K562 (cell line): ENCODE data around the gene SPTLC2. TPM values are rescaled to one million over a fixed set of nuclear protein-coding genes. Genes with fewer than 3 reads are reported as not detected.
A peak's percentile ranks its signal among the peaks of the same experiment; 100 is the strongest.

Source experiments
- DACH1 ChIP-seq: fragments of 450-650 bp; IDR thresholded peaks from 2 replicates; pipeline ENCODE4 v1.6.1; 2018; ENCODE audit not compliant: partially characterized antibody
- GATAD2A ChIP-seq: fragments of 450-650 bp; IDR thresholded peaks from 2 replicates; pipeline ENCODE4 v1.6.1; 2017
- HEY1 ChIP-seq: fragments of 250-450 bp; sonication (Bioruptor Pico); IDR thresholded peaks from 2 replicates; pipeline ENCODE4 v1.5.0; 2020; ENCODE audit warnings: mild to moderate bottlenecking, moderate library complexity, borderline replicate concordance
- NFIC ChIP-seq: fragments of 450-650 bp; IDR thresholded peaks from 2 replicates; pipeline ENCODE4 v1.6.1; 2017; ENCODE audit warnings: mild to moderate bottlenecking, inconsistent platforms
- OTX1 ChIP-seq: fragments of 450-650 bp; formaldehyde crosslinking; IDR thresholded peaks from 2 replicates; pipeline ENCODE4 v1.4.0; 2022; ENCODE audit warnings: mild to moderate bottlenecking
- PHF8 ChIP-seq: fragments of 200-600 bp; sonication (generic); IDR thresholded peaks from 2 replicates; pipeline ENCODE4 v1.6.1; 2012; ENCODE audit warnings: mixed run types, mild to moderate bottlenecking, inconsistent platforms, low read length, moderate library complexity, borderline replicate concordance
- PHTF2 ChIP-seq: fragments of 250-450 bp; sonication (Bioruptor Pico); IDR thresholded peaks from 2 replicates; pipeline ENCODE4 v1.5.0; 2021; ENCODE audit warnings: mild to moderate bottlenecking
- PKNOX1 ChIP-seq: fragments of 450-650 bp; IDR thresholded peaks from 2 replicates; pipeline ENCODE4 v1.6.1; 2016
- POLR2AphosphoS5 ChIP-seq: IDR thresholded peaks from 2 replicates; pipeline ENCODE4 v1.6.1; 2011; ENCODE audit warnings: mild to moderate bottlenecking, low read depth, low read length, moderate library complexity; ENCODE audit not compliant: control insufficient read depth, insufficient read depth
- SIN3B ChIP-seq: fragments of 450-650 bp; IDR thresholded peaks from 2 replicates; pipeline ENCODE4 v1.6.1; 2017; ENCODE audit warnings: low read depth, mild to moderate bottlenecking, moderate library complexity
- TBP ChIP-seq: optimal IDR thresholded peaks from 2 replicates; pipeline ENCODE3; 2011; ENCODE audit warnings: low read depth, low read length, improper control_type of control experiment
- TOE1 ChIP-seq, 2 experiments: fragments of 450-650 bp in 1 of 2; sonication (generic) in 1 of 2; formaldehyde crosslinking in 1 of 2; IDR thresholded peaks; 2 replicates each; pipeline versions ENCODE4 v1.7.1 to v1.8.0; 2016 to 2022; ENCODE audit warnings: borderline replicate concordance in 2 of 2, mild to moderate bottlenecking in 2 of 2, antibody characterized with exemption in 1 of 2, inconsistent platforms in 1 of 2, low read depth in 1 of 2, missing genetic modification reagents in 1 of 2, moderate library complexity in 1 of 2
- ZFP36 ChIP-seq: fragments of 150-350 bp; IDR thresholded peaks from 2 replicates; pipeline ENCODE4 v1.6.1; 2018; ENCODE audit warnings: low read length, low read depth; ENCODE audit not compliant: partially characterized antibody
- ZNF583 ChIP-seq: fragments of 250-450 bp; sonication (Bioruptor Pico); IDR thresholded peaks from 2 replicates; pipeline ENCODE4 v1.4.0; 2020
- ZNF592 ChIP-seq: fragments of 450-650 bp; IDR thresholded peaks from 2 replicates; pipeline ENCODE4 v1.6.1; 2017; ENCODE audit warnings: antibody characterized with exemption, mild to moderate bottlenecking
- ZNF609 ChIP-seq: sonication (generic); formaldehyde crosslinking; IDR thresholded peaks from 2 replicates; pipeline ENCODE4 v1.8.1; 2023; ENCODE audit warnings: missing genetic modification reagents, mild to moderate bottlenecking, borderline replicate concordance
- ZNF695 ChIP-seq: fragments of 450-650 bp; formaldehyde crosslinking; IDR thresholded peaks from 2 replicates; pipeline ENCODE4 v1.4.0; 2020; ENCODE audit warnings: mild to moderate bottlenecking, moderate library complexity
- polyA plus RNA-seq, 8 experiments: library from polyadenylated mRNA; depleted of rRNA in 4 of 8; stranded (reverse) in 5 of 8; unstranded in 3 of 8; fragments of >200 nt; fragmentation: Nextera tagmentation in 2 of 8; fragmentation: Illumina TruSeq in 1 of 8; extraction: Ambion mirVana in 2 of 8; extraction: Trizol in 1 of 8; gene quantifications; 2 replicates each; pipeline versions ENCODE4 v1.2.1 to v1.2.3, GENCODE V29; 2011 to 2014; ENCODE audit warnings: inconsistent platforms in 1 of 8, missing spikeins in 1 of 8
- total RNA-seq, 7 experiments: library from RNA; depleted of rRNA in 6 of 7; stranded (reverse); fragments of >200 nt in 6 of 7; fragmentation: Illumina TruSeq in 2 of 7; extraction: Trizol in 2 of 7; gene quantifications; 2 replicates each; pipeline versions ENCODE4 v1.2.1 to v1.2.3, GENCODE V29; 2011 to 2021; ENCODE audit warnings: low replicate concordance in 1 of 7

SPTLC2 gene
- total and polyA plus RNA-seq, 9 of the 15 experiments (the other 6 are each of a cell fraction or from before 2014, with no cell fraction given): 4.5 to 30.4 (median 14.0) TPM

- peak; percentile 75 for TF ChIP-seq ZNF592
- no peak for TF ChIP-seq DACH1
- TF ChIP-seq TBP: peak; percentile 62
- peak; percentile 69 for TF ChIP-seq PKNOX1
- peak; percentile 51 for TF ChIP-seq POLR2AphosphoS5
- TF ChIP-seq ZFP36: peak; percentile 80
- TF ChIP-seq ZNF609 (CRISPR knock-in tag): 0 out of 2 replicates have a peak, but pooled peaks have one; percentile 68
- TF ChIP-seq SIN3B: 0 out of 2 replicates have a peak, but pooled peaks have one; percentile 11
- TF ChIP-seq NFIC: 0 out of 2 replicates have a peak, but pooled peaks have one; percentile 21
- no peak for TF ChIP-seq PHTF2
- TF ChIP-seq GATAD2A: no peak
- TF ChIP-seq TOE1 (IDR thresholded peaks at IDR 0.05; ENCODE audit: borderline replicate concordance): peak; percentile 20; the same call in 1 of the 2 replicates
- TF ChIP-seq TOE1 (CRISPR knock-in tag; IDR thresholded peaks at IDR 0.05; ENCODE audit: borderline replicate concordance, low read depth): no peak
- 0 out of 2 replicates have a peak, but pooled peaks have one; percentile 9 for TF ChIP-seq ZNF583
- TF ChIP-seq PHF8: peak; percentile 57; the same call in 1 of the 2 replicates
- TF ChIP-seq OTX1 (CRISPR knock-in tag): peak; percentile 50; the same call in 1 of the 2 replicates
- TF ChIP-seq ZNF695: no peak
- 0 out of 2 replicates have a peak, but pooled peaks have one; percentile 9 for TF ChIP-seq HEY1 (CRISPR knock-in tag)
Observed at GRCh38 chr14:77457522-77458248, 158.8 kb downstream of the SPTLC2 start, which contains the start of the genes AHSA1 and VIPAS39 (continued).
